ENCODE results near the gene INPP5D. TPM values are rescaled to one million over a fixed set of nuclear protein-coding genes. Genes with fewer than 3 reads are reported as not detected.

Gene INPP5D
- total RNA-seq, 1 experiment from 2014 or later = 2.3 TPM

DNA sequence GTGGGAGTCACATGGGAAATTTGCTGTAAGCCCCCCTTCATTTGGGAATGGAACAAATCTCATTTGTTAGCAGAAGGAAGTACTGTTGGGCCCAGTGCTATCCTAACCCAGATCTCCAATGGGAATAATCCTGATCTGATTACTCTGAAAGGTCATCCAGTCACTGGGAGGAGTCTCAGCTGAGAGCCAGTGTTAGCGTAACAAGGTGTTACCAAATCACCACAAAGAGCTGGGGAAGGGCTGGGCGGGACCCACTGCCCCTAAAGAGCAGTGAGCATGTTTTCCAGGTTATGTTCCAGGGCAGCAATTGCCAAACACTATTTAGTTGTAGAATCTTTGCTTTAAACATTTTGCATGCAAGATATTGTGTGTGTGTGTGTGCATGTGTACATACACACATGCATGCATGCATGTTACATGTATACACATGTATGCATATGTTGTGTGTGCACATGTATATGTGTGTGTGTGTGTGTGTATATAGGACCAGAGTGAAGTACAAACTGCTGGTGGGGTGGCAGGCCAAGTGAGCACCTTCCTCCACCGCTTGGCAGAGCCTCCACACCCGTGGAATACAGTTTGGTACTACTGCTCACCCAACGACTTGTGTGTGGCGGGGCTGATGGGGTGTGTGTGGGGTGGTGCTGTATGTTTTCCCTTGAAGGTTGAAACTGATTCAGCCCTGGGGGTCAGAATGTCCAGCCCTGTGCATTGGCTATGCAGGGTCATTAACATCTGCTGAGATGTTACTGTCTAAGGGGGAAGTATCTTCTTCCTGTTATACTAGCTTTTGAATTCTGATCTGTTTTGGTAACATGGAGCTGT is 15.2 kb downstream of the INPP5D start:
- H3K36me3 ChIP-seq (ENCODE audit: insufficient read depth, low read length, poor library complexity, severe bottlenecking) = no peaks in the 10 kb centered on the region
- ChIA-PET POLR2A (ENCODE audit: low non-redundant PET) (no interaction called here), CTCF (no interaction called here)
- H3K4me3 ChIP-seq (ENCODE audit: low read depth, low read length, poor library complexity, severe bottlenecking) = no peak overlapping the region
- H3K27me3 ChIP-seq (replicated peaks; ENCODE audit: insufficient read depth, low read depth, low read length, poor library complexity) = no peaks in the 10 kb centered on the region
- intact Hi-C loops (cut with micrococcal nuclease; ENCODE audit: unreplicated experiment) = no loop called here
- DNase-seq (ENCODE audit: low spot score) = no peak
- TF ChIP-seq, protein P1, sequence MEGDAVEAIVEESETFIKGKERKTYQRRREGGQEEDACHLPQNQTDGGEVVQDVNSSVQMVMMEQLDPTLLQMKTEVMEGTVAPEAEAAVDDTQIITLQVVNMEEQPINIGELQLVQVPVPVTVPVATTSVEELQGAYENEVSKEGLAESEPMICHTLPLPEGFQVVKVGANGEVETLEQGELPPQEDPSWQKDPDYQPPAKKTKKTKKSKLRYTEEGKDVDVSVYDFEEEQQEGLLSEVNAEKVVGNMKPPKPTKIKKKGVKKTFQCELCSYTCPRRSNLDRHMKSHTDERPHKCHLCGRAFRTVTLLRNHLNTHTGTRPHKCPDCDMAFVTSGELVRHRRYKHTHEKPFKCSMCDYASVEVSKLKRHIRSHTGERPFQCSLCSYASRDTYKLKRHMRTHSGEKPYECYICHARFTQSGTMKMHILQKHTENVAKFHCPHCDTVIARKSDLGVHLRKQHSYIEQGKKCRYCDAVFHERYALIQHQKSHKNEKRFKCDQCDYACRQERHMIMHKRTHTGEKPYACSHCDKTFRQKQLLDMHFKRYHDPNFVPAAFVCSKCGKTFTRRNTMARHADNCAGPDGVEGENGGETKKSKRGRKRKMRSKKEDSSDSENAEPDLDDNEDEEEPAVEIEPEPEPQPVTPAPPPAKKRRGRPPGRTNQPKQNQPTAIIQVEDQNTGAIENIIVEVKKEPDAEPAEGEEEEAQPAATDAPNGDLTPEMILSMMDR (conservative IDR thresholded peaks at IDR 0.05; ENCODE audit: low read depth, low read length) = no peak
- no peak for TF ChIP-seq EZH2 (IDR thresholded peaks at IDR 0.05; ENCODE audit: borderline replicate concordance, low read depth, low read length, poor library complexity, severe bottlenecking)
- no TSS peak for BruUV-seq (replicated peaks)
- peaks cover 3% of the 10 kb centered on the region for H3K9me3 ChIP-seq (ENCODE audit: low read depth, low read length, poor library complexity, severe bottlenecking)
- H3K27ac ChIP-seq (ENCODE audit: low read depth, low read length, poor library complexity, severe bottlenecking) = no peak overlapping the region
- no peaks in the 10 kb centered on the region for H3K4me1 ChIP-seq (ENCODE audit: insufficient read depth, low read length, poor library complexity, severe bottlenecking)

DNA sequence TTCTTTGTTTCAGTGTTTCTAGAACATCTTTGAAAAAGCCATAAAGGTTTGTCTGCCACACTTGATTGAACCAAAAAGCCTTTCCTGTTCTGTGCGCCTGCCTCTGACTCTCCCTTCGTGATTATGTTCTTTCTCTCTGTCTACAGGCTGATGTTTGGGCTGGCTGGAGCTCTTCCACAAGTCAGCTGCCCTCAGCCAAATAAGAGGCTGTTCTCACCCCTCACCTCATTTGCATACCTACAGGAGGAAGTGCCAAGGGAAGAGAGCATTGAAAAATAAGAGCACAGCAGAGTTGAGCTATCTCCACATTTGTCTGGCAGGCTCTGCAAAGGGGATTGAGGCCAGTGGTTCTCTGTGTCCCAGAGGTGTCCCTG is 15.8 kb downstream of the INPP5D start:
- CTCF ChIA-PET = no interaction called here
- intact Hi-C loops (cut with micrococcal nuclease; ENCODE audit: unreplicated experiment) = no loop called here

DNA sequence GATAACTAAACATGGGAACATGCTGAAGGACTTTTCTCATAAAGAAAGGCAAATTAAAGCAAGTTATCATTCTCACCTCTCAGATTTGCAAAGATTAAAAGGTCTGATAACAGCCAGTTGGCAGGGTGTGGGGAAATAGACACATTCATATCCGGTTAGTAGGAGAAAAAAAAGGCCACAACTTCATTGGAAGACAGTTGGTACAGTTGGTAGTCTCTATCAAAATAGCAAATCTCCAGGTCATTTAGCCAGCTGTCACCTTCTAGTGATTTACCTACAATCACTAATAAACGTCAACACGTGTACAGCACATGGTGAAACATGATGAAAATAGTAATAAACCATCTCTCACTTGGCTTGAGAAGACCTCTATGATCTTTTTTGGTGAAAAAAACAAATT is 16.6 kb downstream of the INPP5D start:
- no peak for DNase-seq (ENCODE audit: low spot score)
- H3K9me3 ChIP-seq (ENCODE audit: low read depth, low read length, poor library complexity, severe bottlenecking) = peaks cover 2% of the 10 kb centered on the region
- TF ChIP-seq, protein P1 (conservative IDR thresholded peaks at IDR 0.05; ENCODE audit: low read depth, low read length) = no peak
- BruUV-seq (replicated peaks) = no TSS peak
- H3K36me3 ChIP-seq (ENCODE audit: insufficient read depth, low read length, poor library complexity, severe bottlenecking) = no peaks in the 10 kb centered on the region
- no peak overlapping the region for H3K4me3 ChIP-seq (ENCODE audit: low read depth, low read length, poor library complexity, severe bottlenecking)
- ChIA-PET POLR2A (ENCODE audit: low non-redundant PET) (no interaction called here), CTCF (no interaction called here)
- H3K27me3 ChIP-seq (replicated peaks; ENCODE audit: insufficient read depth, low read depth, low read length, poor library complexity) = no peaks in the 10 kb centered on the region
- no peaks in the 10 kb centered on the region for H3K4me1 ChIP-seq (ENCODE audit: insufficient read depth, low read length, poor library complexity, severe bottlenecking)
- intact Hi-C loops (cut with micrococcal nuclease; ENCODE audit: unreplicated experiment) = no loop called here
- no peak overlapping the region for H3K27ac ChIP-seq (ENCODE audit: low read depth, low read length, poor library complexity, severe bottlenecking)

More for the DNA sequence above, 15.8 kb downstream of the INPP5D start:
- BruUV-seq (replicated peaks) = no TSS peak
- Histone ChIP-seq H3K4me3 (ENCODE audit: low read depth, low read length, poor library complexity, severe bottlenecking) (no peak overlapping the region), H3K4me1 (ENCODE audit: insufficient read depth, low read length, poor library complexity, severe bottlenecking) (no peaks in the 10 kb centered on the region), H3K27me3 (replicated peaks; ENCODE audit: insufficient read depth, low read depth, low read length, poor library complexity) (no peaks in the 10 kb centered on the region), H3K27ac (ENCODE audit: low read depth, low read length, poor library complexity, severe bottlenecking) (no peak overlapping the region), H3K36me3 (ENCODE audit: insufficient read depth, low read length, poor library complexity, severe bottlenecking) (no peaks in the 10 kb centered on the region), H3K9me3 (ENCODE audit: low read depth, low read length, poor library complexity, severe bottlenecking) (peaks cover 3% of the 10 kb centered on the region)
- POLR2A ChIA-PET (ENCODE audit: low non-redundant PET) = no interaction called here
- no peak for TF ChIP-seq EZH2 (IDR thresholded peaks at IDR 0.05; ENCODE audit: borderline replicate concordance, low read depth, low read length, poor library complexity, severe bottlenecking)
- TF ChIP-seq, protein P1 (conservative IDR thresholded peaks at IDR 0.05; ENCODE audit: low read depth, low read length) = no peak
- no peak for DNase-seq (ENCODE audit: low spot score)

Data from A673 (cell line).